ENCODE results near the gene PSMD3.
"Not testable (repeated sequence)": the region's sequence is repeated elsewhere in the genome, so short reads cannot be mapped to it uniquely, and the experiment has no call there.

DNA sequence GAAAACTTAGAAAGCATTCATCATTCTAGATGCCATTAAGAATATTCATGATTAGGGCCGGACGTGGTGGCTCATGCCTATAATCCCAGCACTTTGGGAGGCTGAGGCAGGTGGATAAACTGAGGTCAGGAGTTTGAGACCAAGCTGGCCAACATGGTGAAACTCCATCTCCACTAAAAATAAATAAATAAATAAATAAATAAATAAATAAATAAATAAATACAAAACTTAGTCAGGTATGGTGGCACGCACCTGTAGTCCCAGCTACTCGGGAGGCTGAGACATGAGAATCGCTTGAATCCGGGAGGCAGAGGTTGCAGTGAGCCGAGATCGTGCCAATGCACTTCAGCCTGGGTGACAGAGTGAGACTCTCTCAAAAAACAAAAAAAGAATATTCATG is 20.7 kb downstream of the PSMD3 start:
- not testable (repeated sequence) for TF ChIP-seq POLR2A (IDR thresholded peaks at IDR 0.05; ENCODE audit: low read length); GATA1 (IDR thresholded peaks at IDR 0.05; ENCODE audit: low read depth, low read length)
